Duodenal mucosa (tissue), 2 donors: ENCODE data around the gene ARHGAP35.
"Not testable (repeated sequence)": the region's sequence is repeated elsewhere in the genome, so short reads cannot be mapped to it uniquely, and the experiment has no call there.

Source experiments
- H3K27ac ChIP-seq: one replicate; pipeline ENCODE4 v1.7.0; 2013; ENCODE audit warnings: low read depth, low read length
- H3K27me3 ChIP-seq, 2 donors: one replicate each; pipeline ENCODE4 v1.7.0; 2013; ENCODE audit warnings: low read length in 2 of 2, control low read depth in 1 of 2; ENCODE audit not compliant: insufficient read depth in 2 of 2, control insufficient read depth in 1 of 2
- H3K36me3 ChIP-seq, 2 donors: one replicate each; pipeline ENCODE4 v1.7.0; 2013; ENCODE audit warnings: low read length in 2 of 2, control low read depth in 1 of 2; ENCODE audit not compliant: insufficient read depth in 2 of 2, control insufficient read depth in 1 of 2
- H3K4me1 ChIP-seq, 2 donors: one replicate each; pipeline ENCODE4 v1.7.0; 2013; ENCODE audit warnings: low read length in 2 of 2, control low read depth in 1 of 2; ENCODE audit not compliant: insufficient read depth in 2 of 2, control insufficient read depth in 1 of 2
- H3K4me3 ChIP-seq, 2 donors: one replicate each; pipeline ENCODE4 v1.7.0; 2013; ENCODE audit warnings: low read length in 2 of 2, low read depth in 1 of 2
- H3K9ac ChIP-seq, 2 donors: one replicate each; pipeline ENCODE4 v1.7.0; 2013; ENCODE audit warnings: low read length in 2 of 2, low read depth in 1 of 2
- H3K9me3 ChIP-seq, 2 donors: one replicate each; pipeline ENCODE4 v1.7.0; 2013; ENCODE audit warnings: low read length in 2 of 2, control low read depth in 1 of 2; ENCODE audit not compliant: control insufficient read depth in 1 of 2

ARHGAP35 gene

DNA sequence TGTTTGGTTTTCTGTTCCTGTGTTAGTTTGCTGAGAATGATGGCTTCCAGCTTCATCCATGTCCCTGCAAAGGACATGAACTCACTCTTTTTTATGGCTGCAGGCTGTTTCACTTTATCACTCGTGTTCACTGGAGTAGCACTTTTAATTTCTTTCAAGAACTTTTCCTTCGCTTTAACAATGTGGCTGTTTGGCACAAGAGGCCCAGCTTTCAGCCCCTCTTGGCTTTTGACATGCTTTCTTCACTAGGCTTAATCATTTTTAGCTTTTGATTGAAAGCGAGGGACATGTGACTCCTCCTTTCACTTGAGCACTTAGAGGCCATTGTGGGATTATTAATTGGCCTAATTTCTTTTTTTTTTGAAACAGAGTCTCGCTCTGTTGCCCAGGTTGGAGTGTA is 22.0 kb downstream of the ARHGAP35 start:
- not testable (repeated sequence) for H3K36me3 ChIP-seq, H3K4me3 ChIP-seq, H3K4me1 ChIP-seq, H3K27me3 ChIP-seq, H3K9me3 ChIP-seq, H3K9ac ChIP-seq, H3K27ac ChIP-seq

DNA sequence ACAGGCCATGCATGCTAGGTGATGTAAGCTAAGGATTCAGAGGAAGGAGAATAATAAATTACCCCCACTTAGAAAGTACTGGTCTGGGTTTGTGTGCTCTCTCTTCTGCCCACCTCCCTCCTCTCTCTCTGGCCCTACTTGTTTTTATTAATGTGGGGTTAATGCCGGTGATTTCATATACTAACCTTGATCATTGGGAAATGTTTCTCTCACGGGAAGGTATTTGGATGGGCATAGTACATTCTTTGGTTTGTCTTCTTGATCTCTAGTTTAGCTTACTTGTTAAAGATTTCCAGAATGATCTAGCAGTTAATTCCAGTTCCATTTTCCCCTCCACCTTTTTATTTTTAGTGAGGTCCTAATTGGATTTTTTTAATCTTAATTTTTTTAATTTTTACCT is 24.6 kb downstream of the ARHGAP35 start:
- Histone ChIP-seq H3K27ac (no peak overlapping the region), H3K27me3 (no peaks in the 10 kb centered on the region), H3K9me3 (no peaks in the 10 kb centered on the region), H3K9ac (no peak overlapping the region), H3K36me3 (no peaks in the 10 kb centered on the region), H3K4me1 (peaks cover 5 to 9% of the 10 kb centered on the region in 2 donors), H3K4me3 (no peak overlapping the region)

GRCh38 chr19:46886546-46887239 is 25.9 kb downstream of the ARHGAP35 start:
- H3K27ac ChIP-seq: no peak overlapping the region
- no peaks in the 10 kb centered on the region for H3K9me3 ChIP-seq
- H3K27me3 ChIP-seq: no peaks in the 10 kb centered on the region
- H3K4me3 ChIP-seq: no peak overlapping the region
- peaks cover 14 to 22% of the 10 kb centered on the region in 2 donors for H3K4me1 ChIP-seq
- no peaks in the 10 kb centered on the region for H3K36me3 ChIP-seq
- no peak overlapping the region for H3K9ac ChIP-seq

- no peaks in the 10 kb centered on the region for H3K9me3 ChIP-seq
- H3K9ac ChIP-seq: no peak overlapping the region
- H3K36me3 ChIP-seq: no peaks in the 10 kb centered on the region
- no peak overlapping the region for H3K27ac ChIP-seq
- no peak overlapping the region for H3K4me3 ChIP-seq
- H3K4me1 ChIP-seq: peaks cover 14 to 23% of the 10 kb centered on the region in 2 donors
- no peaks in the 10 kb centered on the region for H3K27me3 ChIP-seq
Measured at GRCh38 chr19:46887240-46887782, 26.5 kb downstream of the ARHGAP35 start.

DNA sequence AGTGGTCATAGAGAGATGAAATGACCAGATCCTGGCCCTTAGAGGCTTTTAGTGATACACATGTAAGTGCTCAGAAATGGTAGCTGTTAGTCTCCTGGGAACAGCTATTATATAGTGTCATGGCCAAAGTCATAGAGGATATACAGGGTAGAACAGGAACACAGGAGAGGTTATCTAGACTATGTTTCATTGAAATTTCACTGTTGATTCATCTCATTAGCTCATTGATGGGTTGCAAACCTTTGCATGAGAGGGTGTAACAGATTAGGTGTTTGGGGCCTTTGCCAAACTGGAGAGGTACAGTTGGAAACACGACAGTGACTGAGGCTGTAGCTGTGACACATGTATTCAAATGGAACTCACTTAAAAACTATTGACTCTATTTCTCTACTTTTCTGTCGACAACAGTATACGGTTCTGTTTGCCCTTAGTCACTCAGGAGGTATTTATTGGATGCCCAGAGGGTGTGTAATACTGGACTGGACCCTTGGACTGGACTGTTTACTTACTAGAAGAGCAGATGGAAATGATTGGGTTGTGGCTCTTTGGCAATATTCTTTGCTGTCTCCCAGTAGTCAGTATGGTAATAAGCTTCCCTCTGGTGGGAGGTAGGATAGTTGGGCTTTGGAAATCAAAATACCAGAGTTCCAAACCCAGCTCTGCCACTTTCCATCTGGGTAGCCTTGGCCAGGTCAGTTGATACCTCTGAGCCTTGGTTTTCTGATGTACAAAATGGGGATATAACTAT is 29.8 kb downstream of the ARHGAP35 start:
- H3K9me3 ChIP-seq: no peaks in the 10 kb centered on the region
- H3K27ac ChIP-seq: no peak overlapping the region
- no peaks in the 10 kb centered on the region for H3K36me3 ChIP-seq
- peaks cover 14 to 30% of the 10 kb centered on the region in 2 donors for H3K4me1 ChIP-seq
- H3K9ac ChIP-seq: no peak overlapping the region
- no peak overlapping the region for H3K4me3 ChIP-seq
- no peaks in the 10 kb centered on the region for H3K27me3 ChIP-seq

- no peak overlapping the region for H3K27ac ChIP-seq
- no peaks in the 10 kb centered on the region for H3K27me3 ChIP-seq
- H3K4me3 ChIP-seq: no peak overlapping the region
- H3K9ac ChIP-seq: no peak overlapping the region
- H3K9me3 ChIP-seq: no peaks in the 10 kb centered on the region
- no peaks in the 10 kb centered on the region for H3K36me3 ChIP-seq
- H3K4me1 ChIP-seq: peaks cover 14 to 30% of the 10 kb centered on the region in 2 donors
Measured at GRCh38 chr19:46892252-46893179, 31.7 kb downstream of the ARHGAP35 start.

DNA sequence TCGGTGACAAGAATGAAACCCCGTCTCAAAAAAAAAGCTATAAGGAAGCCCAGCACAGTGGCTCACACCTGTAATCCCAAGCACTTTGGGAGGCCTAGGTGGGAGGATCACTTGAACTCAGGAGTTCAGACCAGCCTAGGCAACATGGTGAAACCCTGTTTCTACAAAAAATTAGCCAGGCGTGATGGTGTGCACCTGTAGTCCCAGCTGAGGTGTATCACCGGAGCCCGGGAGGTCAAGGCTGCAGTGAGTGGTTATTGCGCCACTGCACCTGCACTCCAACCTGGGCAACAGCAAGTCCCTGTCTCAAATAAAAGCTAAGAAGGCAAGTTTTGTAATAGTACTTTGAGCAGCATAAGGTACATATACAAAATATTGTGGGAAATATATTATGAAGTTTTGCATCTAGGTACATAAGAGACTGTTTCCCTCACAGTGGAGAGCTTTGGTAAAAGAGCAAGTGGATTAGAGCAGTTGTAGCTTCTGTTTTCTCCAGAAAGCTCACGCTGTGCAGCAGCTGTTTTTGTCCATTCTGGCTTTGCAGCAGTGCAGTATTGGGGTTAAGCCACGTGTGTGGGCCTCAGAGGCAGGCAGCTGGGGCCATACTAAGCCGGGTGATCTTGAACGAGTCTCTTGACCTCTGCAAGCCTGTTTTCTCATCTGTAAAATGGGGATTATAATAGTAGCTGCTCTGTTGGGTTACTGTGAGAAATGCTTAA is 35.4 kb downstream of the ARHGAP35 start:
- Histone ChIP-seq H3K9me3 (no peaks in the 10 kb centered on the region), H3K9ac (no peak overlapping the region), H3K27ac (no peak overlapping the region), H3K36me3 (no peaks in the 10 kb centered on the region), H3K4me3 (no peak overlapping the region), H3K27me3 (no peaks in the 10 kb centered on the region), H3K4me1 (peaks cover under 1 to 13% of the 10 kb centered on the region in 2 donors)

DNA sequence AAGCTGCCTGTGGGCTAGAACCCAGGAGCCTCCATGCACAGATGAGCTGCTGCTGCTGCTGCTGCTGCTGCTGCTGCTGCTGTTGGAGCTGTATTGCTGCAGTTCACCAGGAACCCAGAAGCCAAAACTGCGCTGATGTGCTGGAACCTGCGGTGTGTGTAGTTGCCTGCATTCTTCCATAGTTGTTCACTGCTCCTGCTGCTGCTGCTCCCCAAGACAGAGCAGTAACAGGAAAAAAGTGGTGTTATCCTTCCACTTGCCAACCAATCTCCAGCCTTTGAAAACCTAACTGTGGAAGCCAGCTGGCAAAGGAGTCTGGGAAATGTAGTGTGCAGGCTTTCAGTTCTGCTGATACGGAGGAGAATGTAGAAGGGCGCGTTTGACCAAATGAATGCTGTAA is 37.9 kb downstream of the ARHGAP35 start:
- H3K4me1 ChIP-seq: peaks cover 12 to 23% of the 10 kb centered on the region in 2 donors
- H3K27me3 ChIP-seq: no peaks in the 10 kb centered on the region
- H3K9ac ChIP-seq: no peak overlapping the region
- H3K36me3 ChIP-seq: no peaks in the 10 kb centered on the region
- no peak overlapping the region for H3K27ac ChIP-seq
- no peaks in the 10 kb centered on the region for H3K9me3 ChIP-seq
- H3K4me3 ChIP-seq: no peak overlapping the region

DNA sequence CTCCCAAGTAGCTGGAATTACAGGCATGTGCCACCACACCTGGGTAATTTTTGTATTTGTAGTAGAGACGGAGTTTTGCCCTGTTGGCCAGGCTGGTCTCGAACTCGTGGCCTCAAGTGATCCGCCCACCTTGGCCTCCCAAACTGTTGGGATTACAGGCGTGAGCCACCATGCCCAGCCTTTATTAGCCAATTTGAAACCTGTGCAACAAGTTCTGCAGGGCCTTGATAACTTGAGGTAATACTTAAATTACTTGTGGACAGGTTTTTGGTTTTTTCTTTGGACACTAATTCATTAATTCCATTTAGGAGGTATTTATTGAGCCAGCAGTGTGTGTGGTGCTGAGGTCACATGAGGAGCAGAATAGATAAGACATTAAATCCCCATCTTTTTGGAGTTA is 39.5 kb downstream of the ARHGAP35 start:
- Histone ChIP-seq H3K9me3 (no peaks in the 10 kb centered on the region), H3K4me3 (no peak overlapping the region), H3K36me3 (no peaks in the 10 kb centered on the region), H3K27me3 (no peaks in the 10 kb centered on the region), H3K9ac (no peak overlapping the region), H3K27ac (no peak overlapping the region), H3K4me1 (peaks cover 13 to 23% of the 10 kb centered on the region in 2 donors)
